SK-N-SH (cell line): ENCODE data around the gene SLC17A9. TPM values are rescaled to one million over a fixed set of nuclear protein-coding genes. Genes with fewer than 3 reads are reported as not detected.

Experiments used
- CTCF ChIA-PET: fragments of 300-600, 350-600 bp; formaldehyde crosslinking; extraction: SDS; loops from one replicate; lab custom pipeline; 2021; lab: Yijun Ruan, JAX
- POLR2A ChIA-PET: fragments of 350-600 bp; sonication (Branson Sonifier 250); formaldehyde crosslinking; extraction: SDS; loops from one replicate; lab custom pipeline; 2020; ENCODE audit warnings: antibody characterized with exemption, inconsistent platforms; lab: Yijun Ruan, JAX
- DNase-seq: peaks from one replicate; pipeline ENCODE4 v3.0.0; 2012
- H2AFZ ChIP-seq: fragments of 200-600 bp; sonication (generic); 2 replicates; pipeline ENCODE4 v1.8.1; 2016; ENCODE audit warnings: antibody characterized with exemption, mild to moderate bottlenecking, low read depth
- H3F3A ChIP-seq: fragments of 200-600 bp; sonication (generic); replicated peaks from 2 replicates; pipeline ENCODE3; 2016; ENCODE audit warnings: antibody characterized with exemption, mild to moderate bottlenecking; ENCODE audit not compliant: insufficient read depth
- H3K27ac ChIP-seq, 2 experiments: fragments of 200-500 bp in 1 of 2; fragments of 200-600 bp in 1 of 2; sonication (Bioruptor generic) in 1 of 2; sonication (generic), shearing (Covaris generic) in 1 of 2; 2 replicates each; pipeline versions ENCODE4 v1.5.1 to v1.6.1; 2014 to 2016; ENCODE audit warnings: low read depth in 2 of 2, inconsistent platforms in 1 of 2, low read length in 1 of 2, mild to moderate bottlenecking in 1 of 2, mixed read lengths in 1 of 2
- H3K27me3 ChIP-seq: fragments of 200-600 bp; sonication (generic), shearing (Covaris generic); 2 replicates; pipeline ENCODE4 v1.6.1; 2016; ENCODE audit warnings: mixed run types; ENCODE audit not compliant: insufficient read depth
- H3K36me3 ChIP-seq, 2 experiments: fragments of 200-500 bp in 1 of 2; fragments of 200-600 bp in 1 of 2; sonication (Bioruptor generic) in 1 of 2; sonication (generic) in 1 of 2; replicated peaks in 1 of 2; 2 replicates each; pipeline versions ENCODE3 to v1.5.1; 2014 to 2016; ENCODE audit warnings: low read length in 1 of 2, mild to moderate bottlenecking in 1 of 2; ENCODE audit not compliant: insufficient read depth in 2 of 2, control insufficient read depth in 1 of 2
- H3K4me1 ChIP-seq, 2 experiments: fragments of 200-500 bp in 1 of 2; fragments of 200-600 bp in 1 of 2; sonication (Bioruptor generic) in 1 of 2; sonication (generic), shearing (Covaris generic) in 1 of 2; 2 replicates each; pipeline versions ENCODE4 v1.5.1 to v1.6.1; 2014 to 2016; ENCODE audit warnings: low read depth in 1 of 2, low read length in 1 of 2, mixed run types in 1 of 2; ENCODE audit not compliant: insufficient read depth in 2 of 2, control insufficient read depth in 1 of 2
- H3K4me2 ChIP-seq: fragments of 200-600 bp; sonication (generic), shearing (Covaris generic); 2 replicates; pipeline ENCODE4 v1.6.1; 2017; ENCODE audit warnings: mixed run types
- H3K4me3 ChIP-seq, 2 experiments: fragments of 200-500 bp in 1 of 2; fragments of 200-600 bp in 1 of 2; sonication (Bioruptor generic) in 1 of 2; sonication (generic), shearing (Covaris generic) in 1 of 2; 2 replicates each; pipeline versions ENCODE4 v1.5.1 to v1.8.1; 2014 to 2016; ENCODE audit warnings: low read depth in 2 of 2, inconsistent platforms in 1 of 2, low read length in 1 of 2, mild to moderate bottlenecking in 1 of 2, mixed read lengths in 1 of 2, moderate library complexity in 1 of 2
- H3K79me2 ChIP-seq: fragments of 200-600 bp; sonication (generic); 2 replicates; pipeline ENCODE4 v1.8.1; 2017; ENCODE audit warnings: mild to moderate bottlenecking; ENCODE audit not compliant: insufficient read depth
- H3K9ac ChIP-seq: fragments of 200-600 bp; sonication (generic); 2 replicates; pipeline ENCODE4 v1.6.1; 2017; ENCODE audit warnings: mixed run types
- H3K9me2 ChIP-seq: fragments of 200-600 bp; sonication (generic); 2 replicates; pipeline ENCODE4 v1.6.1; 2017; ENCODE audit warnings: mixed run types
- H3K9me3 ChIP-seq: fragments of 200-600 bp; sonication (generic); 2 replicates; pipeline ENCODE4 v1.6.1; 2017; ENCODE audit warnings: mixed run types, mild to moderate bottlenecking, moderate library complexity
- H4K20me1 ChIP-seq: fragments of 200-600 bp; sonication (generic); 2 replicates; pipeline ENCODE4 v1.6.1; 2017; ENCODE audit warnings: mild to moderate bottlenecking, mixed run types; ENCODE audit not compliant: insufficient read depth
- FOSL2 ChIP-seq: IDR thresholded peaks from 2 replicates; pipeline ENCODE4 v1.4.0; 2012; ENCODE audit warnings: low read depth, mild to moderate bottlenecking, moderate library complexity, borderline replicate concordance
- FOXJ3 ChIP-seq: sonication (generic); formaldehyde crosslinking; IDR thresholded peaks from 2 replicates; pipeline ENCODE4 v1.5.1; 2020; ENCODE audit warnings: mild to moderate bottlenecking, missing genetic modification reagents
- GATA2 ChIP-seq: sonication (generic); formaldehyde crosslinking; IDR thresholded peaks from 2 replicates; pipeline ENCODE4 v1.5.0; 2020; ENCODE audit warnings: mild to moderate bottlenecking, missing genetic modification reagents
- RAD21 ChIP-seq: IDR thresholded peaks from 2 replicates; pipeline ENCODE4 v1.6.1; 2012; ENCODE audit warnings: mild to moderate bottlenecking, low read length
- RCOR1 ChIP-seq: fragments of 150-350 bp; IDR thresholded peaks from 2 replicates; pipeline ENCODE4 v1.6.1; 2017; ENCODE audit warnings: antibody characterized with exemption, low read length
- REST ChIP-seq: IDR thresholded peaks from 2 replicates; pipeline ENCODE4 v1.6.1; 2012; ENCODE audit warnings: mild to moderate bottlenecking, low read depth, low read length, moderate library complexity
- RFX5 ChIP-seq: IDR thresholded peaks from 2 replicates; pipeline ENCODE4 v1.6.1; 2012; ENCODE audit warnings: mild to moderate bottlenecking, improper control_type of control experiment, low read length
- SIN3A ChIP-seq: IDR thresholded peaks from 2 replicates; pipeline ENCODE4 v1.6.1; 2012; ENCODE audit warnings: low read depth, mild to moderate bottlenecking, low read length, moderate library complexity, borderline replicate concordance
- TAF1 ChIP-seq: IDR thresholded peaks from 2 replicates; pipeline ENCODE4 v1.6.1; 2012; ENCODE audit warnings: low read depth, mild to moderate bottlenecking, low read length, moderate library complexity, borderline replicate concordance
- WGBS: methylation state at CpG from one replicate; pipeline ENCODE4 v1.1.6; 2017; ENCODE audit warnings: low lambda C conversion rate; 5-methylcytosine and 5-hydroxymethylcytosine counted together
- polyA plus RNA-seq, 3 experiments: library from polyadenylated mRNA; depleted of rRNA; stranded (reverse); fragments of >200 nt; gene quantifications; 2 replicates each; pipeline ENCODE4 v1.2.3, GENCODE V29; 2012
- TF ChIP-seq, protein P1 (sequence below): IDR thresholded peaks from 2 replicates; pipeline ENCODE4 v1.4.0; 2012; ENCODE audit warnings: low read depth, borderline replicate concordance

Gene SLC17A9
- polyA plus RNA-seq, 1 of the 3 experiments (the other 2 are of a cell fraction), result not detected

DNA sequence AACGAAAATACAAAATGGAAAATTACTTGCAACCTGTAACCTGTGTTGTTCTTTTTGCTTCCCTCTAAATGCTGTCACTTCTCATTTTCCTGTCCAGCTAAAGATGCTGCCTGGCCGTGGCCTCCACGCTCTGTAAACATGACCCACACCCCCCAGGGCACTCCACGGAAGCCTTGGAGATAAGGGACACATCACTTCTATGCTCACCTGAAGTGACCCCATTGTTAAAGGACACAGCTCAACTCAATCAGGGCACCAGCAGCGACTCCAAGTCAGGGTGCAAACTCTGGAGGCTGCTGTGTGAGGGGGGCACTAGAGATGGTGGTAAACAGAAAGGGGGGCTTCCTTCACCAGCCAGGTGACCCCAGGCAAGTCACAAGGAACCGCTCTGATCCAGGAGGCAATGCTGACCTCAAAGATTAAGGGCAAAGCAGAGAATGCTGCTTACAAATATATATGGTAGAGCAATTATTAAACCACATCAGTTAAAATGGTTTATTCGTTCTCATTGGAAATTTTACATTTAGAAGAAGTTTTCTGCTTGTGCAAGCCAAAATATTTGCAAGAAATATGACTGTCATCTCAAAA is 39.4 kb upstream of the SLC17A9 start:
- POLR2A ChIA-PET, result interaction anchor here (0.5 kb wide), 1 partner anchor 795 kb away, joined by 3 read pairs; no protein-coding TSS in a partner anchor

More for the DNA sequence above, 39.4 kb upstream of the SLC17A9 start:
- no peak for DNase-seq
- Histone ChIP-seq H3K36me3 (peaks cover 43 to 55% of the 10 kb centered on the region in 2 experiments), H3K4me1 (peaks cover 1 to 12% of the 10 kb centered on the region in 2 experiments; a peak in 2 of 4 replicates), H4K20me1 (peaks cover 95% of the 10 kb centered on the region), H3K27me3 (no peaks in the 10 kb centered on the region), H3K27ac (no peak overlapping the region), H3F3A (peaks cover 6% of the 10 kb centered on the region), H3K79me2 (peaks cover 100% of the 10 kb centered on the region), H3K9me2 (no peaks in the 10 kb centered on the region), H3K9ac (no peak overlapping the region), H3K9me3 (no peaks in the 10 kb centered on the region), H3K4me3 (no peak overlapping the region), H3K4me2 (no peak overlapping the region), H2AFZ (no peak overlapping the region)
- 92% methylated on average over 7 of the region's 7 CpGs for WGBS
- CTCF ChIA-PET, result interaction anchor here (1.0 to 17.1 kb wide), 6 partner anchors 8 to 90 kb away, joined by 3 to 181 read pairs (median 8); partner anchors contain the start of gene DIDO1
- TF ChIP-seq FOXJ3 (CRISPR knock-in tag), result no peak
- no peak for TF ChIP-seq SIN3A
- no peak for TF ChIP-seq RFX5
- no peak for TF ChIP-seq GATA2
- no peak for TF ChIP-seq REST
- no peak for TF ChIP-seq FOSL2
- TF ChIP-seq RCOR1, result no peak
- no peak for TF ChIP-seq RAD21
- TF ChIP-seq TAF1, result no peak
- TF ChIP-seq, protein P1, sequence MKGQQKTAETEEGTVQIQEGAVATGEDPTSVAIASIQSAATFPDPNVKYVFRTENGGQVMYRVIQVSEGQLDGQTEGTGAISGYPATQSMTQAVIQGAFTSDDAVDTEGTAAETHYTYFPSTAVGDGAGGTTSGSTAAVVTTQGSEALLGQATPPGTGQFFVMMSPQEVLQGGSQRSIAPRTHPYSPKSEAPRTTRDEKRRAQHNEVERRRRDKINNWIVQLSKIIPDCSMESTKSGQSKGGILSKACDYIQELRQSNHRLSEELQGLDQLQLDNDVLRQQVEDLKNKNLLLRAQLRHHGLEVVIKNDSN, result no peak
